Activated naive CD4-positive, alpha-beta T cell treated with anti-CD3 and anti-CD28 coated beads for 36 hours (primary cell): Measurements from ENCODE around the gene AMIGO3. TPM values are rescaled to one million over a fixed set of nuclear protein-coding genes. Genes with fewer than 3 reads are reported as not detected.

Experiments used
- CTCF ChIA-PET: fragments of 350-600 bp; sonication (Branson Sonifier 250); formaldehyde crosslinking; loops from one replicate; lab custom pipeline; 2021; ENCODE audit warnings: antibody characterized with exemption; lab: Charles Lee
- DNase-seq: peaks from one replicate; pipeline ENCODE4 v3.0.0-alpha.2; 2020
- H3K27ac Mint-ChIP-seq: one replicate; pipeline ENCODE4 v1.8.0; 2021; ENCODE audit warnings: mild to moderate bottlenecking, mixed read lengths
- H3K27me3 Mint-ChIP-seq: one replicate; pipeline ENCODE4 v1.8.0; 2021; ENCODE audit warnings: low read depth, mixed read lengths
- H3K36me3 Mint-ChIP-seq: one replicate; pipeline ENCODE4 v1.8.0; 2021; ENCODE audit warnings: low read depth, mixed read lengths
- H3K4me1 Mint-ChIP-seq: one replicate; pipeline ENCODE4 v1.8.0; 2021; ENCODE audit warnings: low read depth, mixed read lengths
- H3K4me3 Mint-ChIP-seq: one replicate; pipeline ENCODE4 v1.8.0; 2021; ENCODE audit warnings: mild to moderate bottlenecking, moderate library complexity, mixed read lengths
- H3K9me3 Mint-ChIP-seq: one replicate; pipeline ENCODE4 v1.8.0; 2021; ENCODE audit warnings: mixed read lengths
- intact Hi-C: fragments of 100-400 bp; cut with micrococcal nuclease; formaldehyde crosslinking; loops from one replicate; pipeline ENCODE4 v1.15.1; 2023
- total RNA-seq, 2 experiments: library from RNA; stranded (reverse); gene quantifications; one replicate each; pipeline ENCODE4 v1.2.3, GENCODE V29; 2021

AMIGO3 gene
- total RNA-seq, 2 experiments from 2014 or later = not detected

DNA sequence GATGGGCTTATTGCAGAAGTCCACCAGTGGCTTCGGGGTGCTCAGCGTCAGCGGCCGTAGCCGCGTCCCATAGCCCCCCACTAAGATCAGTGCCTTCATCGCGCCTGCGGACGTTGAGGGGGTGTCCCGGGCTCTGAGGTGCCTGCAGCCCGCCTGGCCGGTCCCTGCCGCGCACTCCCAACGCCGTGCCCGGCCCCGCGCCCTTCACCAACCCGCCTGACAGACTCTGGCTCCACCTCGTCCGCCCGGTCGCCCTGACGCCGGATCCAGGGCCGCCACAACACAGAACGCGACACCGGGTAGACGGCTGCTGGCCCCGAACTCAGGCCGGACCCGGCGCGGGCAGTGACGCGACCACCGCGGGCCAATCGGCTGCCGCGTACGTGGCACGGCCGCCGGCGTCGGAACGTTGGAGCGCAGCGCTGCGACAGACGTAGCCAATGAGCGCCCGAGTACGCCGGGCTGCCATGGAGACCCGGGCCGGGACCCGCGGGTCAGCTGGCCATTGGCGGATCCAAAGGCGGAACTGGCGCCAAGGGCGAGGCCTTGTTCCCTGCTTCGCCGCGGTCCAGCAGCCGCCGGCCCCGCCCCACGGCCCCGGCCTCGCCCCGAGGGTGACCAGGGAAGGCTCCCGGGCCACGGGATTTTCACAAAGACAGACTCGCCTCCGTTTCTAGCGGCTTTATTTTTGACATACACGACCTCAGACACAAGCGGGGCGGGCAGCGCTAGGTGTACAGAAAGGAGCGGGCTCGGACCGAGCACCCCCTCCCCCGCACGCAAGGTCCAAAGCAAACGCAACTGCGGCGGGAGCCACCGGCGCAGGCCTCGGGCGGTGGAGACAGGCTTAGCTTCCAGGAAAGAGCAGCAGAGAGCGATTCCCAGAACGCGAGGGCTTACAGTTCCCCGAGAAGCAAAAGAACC is 4.4 kb upstream of the AMIGO3 start, which contains the start of gene GMPPB:
Gene GMPPB (minus strand): TSS at position 324 of the 924 bp plus-strand sequence. CDS start 225 bp downstream, at position 99.
- peak; percentile 96 for DNase-seq
- Mint-ChIP-seq H3K4me3 (peak within 1 kb of the TSS; percentile 96), H3K9me3 (no peaks in the 10 kb centered on the region), H3K27ac (peak within 1 kb of the TSS; percentile 95), H3K36me3 (peaks cover 13% of the 10 kb centered on the region), H3K27me3 (no peaks in the 10 kb centered on the region), H3K4me1 (peaks cover 33% of the 10 kb centered on the region)
- CTCF ChIA-PET = interaction anchor here (0.6 to 1.6 kb wide), 2 partner anchors 185 to 539 kb away, joined by 3 read pairs; no protein-coding TSS in a partner anchor
- intact Hi-C loops = loop anchor here (1.0 to 10.0 kb wide), 6 partner anchors 37 to 699 kb away; partner anchors contain the start of genes APEH, IMPDH2, IP6K1 and MST1

DNA sequence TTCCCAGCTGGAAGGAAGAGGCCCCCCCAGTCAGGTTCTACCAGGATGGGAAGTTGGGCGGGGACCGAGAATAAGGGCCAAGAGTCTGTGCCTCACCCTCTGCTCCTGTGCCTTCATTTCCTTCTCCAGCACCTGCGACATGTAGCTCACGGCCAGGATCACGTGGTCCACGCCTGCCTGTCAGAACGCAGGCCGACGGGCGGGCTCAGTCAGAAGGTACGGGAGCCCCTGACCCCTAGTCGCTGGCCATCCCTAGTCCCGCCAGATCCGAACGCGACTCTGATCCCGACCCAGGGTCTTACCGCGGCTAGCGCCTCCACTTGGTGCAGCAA is 3.8 kb upstream of the AMIGO3 start:
- Mint-ChIP-seq H3K27ac (peak overlapping the region; percentile 88), H3K36me3 (peaks cover 11% of the 10 kb centered on the region), H3K4me1 (peaks cover 38% of the 10 kb centered on the region), H3K4me3 (peak overlapping the region; percentile 96), H3K27me3 (no peaks in the 10 kb centered on the region), H3K9me3 (no peaks in the 10 kb centered on the region)
- DNase-seq = peak; percentile 72
- intact Hi-C loops = loop anchor here (5.0 to 10.0 kb wide), 4 partner anchors 36 to 698 kb away; partner anchors contain the start of genes IMPDH2, MST1, NDUFAF3 and RBM5
- CTCF ChIA-PET = interaction anchor here (0.6 to 1.6 kb wide), 2 partner anchors 184 to 538 kb away, joined by 3 read pairs; no protein-coding TSS in a partner anchor

DNA sequence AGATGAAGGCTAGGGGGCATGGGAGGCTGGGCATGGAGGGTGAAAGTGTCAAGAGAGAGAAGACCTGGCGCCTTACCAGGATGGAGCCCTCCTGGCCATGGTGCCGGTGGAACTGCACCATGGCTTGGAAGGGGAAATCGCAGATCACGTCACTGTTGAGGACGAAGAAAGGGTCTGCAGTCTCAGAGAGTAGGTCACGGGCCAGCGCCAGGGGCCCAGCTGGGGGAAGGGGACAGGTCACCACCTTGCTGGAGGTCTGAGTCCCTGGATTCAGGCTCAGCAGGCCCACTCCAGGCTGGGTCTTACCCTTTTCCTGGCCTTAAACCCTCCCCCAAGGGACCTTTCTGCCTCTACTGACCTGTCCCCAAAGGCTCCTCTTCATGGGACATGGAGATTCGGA is 3.4 kb upstream of the AMIGO3 start:
- Mint-ChIP-seq H3K36me3 (peaks cover 10% of the 10 kb centered on the region), H3K27me3 (no peaks in the 10 kb centered on the region), H3K9me3 (no peaks in the 10 kb centered on the region), H3K27ac (peak overlapping the region; percentile 88), H3K4me1 (peaks cover 38% of the 10 kb centered on the region), H3K4me3 (peak overlapping the region; percentile 96)
- intact Hi-C loops = loop anchor here (5.0 to 10.0 kb wide), 4 partner anchors 36 to 698 kb away; partner anchors contain the start of genes IMPDH2, MST1, NDUFAF3 and RBM5
- CTCF ChIA-PET = interaction anchor here (0.6 to 1.6 kb wide), 2 partner anchors 184 to 538 kb away, joined by 3 read pairs; no protein-coding TSS in a partner anchor
- DNase-seq = no peak

DNA sequence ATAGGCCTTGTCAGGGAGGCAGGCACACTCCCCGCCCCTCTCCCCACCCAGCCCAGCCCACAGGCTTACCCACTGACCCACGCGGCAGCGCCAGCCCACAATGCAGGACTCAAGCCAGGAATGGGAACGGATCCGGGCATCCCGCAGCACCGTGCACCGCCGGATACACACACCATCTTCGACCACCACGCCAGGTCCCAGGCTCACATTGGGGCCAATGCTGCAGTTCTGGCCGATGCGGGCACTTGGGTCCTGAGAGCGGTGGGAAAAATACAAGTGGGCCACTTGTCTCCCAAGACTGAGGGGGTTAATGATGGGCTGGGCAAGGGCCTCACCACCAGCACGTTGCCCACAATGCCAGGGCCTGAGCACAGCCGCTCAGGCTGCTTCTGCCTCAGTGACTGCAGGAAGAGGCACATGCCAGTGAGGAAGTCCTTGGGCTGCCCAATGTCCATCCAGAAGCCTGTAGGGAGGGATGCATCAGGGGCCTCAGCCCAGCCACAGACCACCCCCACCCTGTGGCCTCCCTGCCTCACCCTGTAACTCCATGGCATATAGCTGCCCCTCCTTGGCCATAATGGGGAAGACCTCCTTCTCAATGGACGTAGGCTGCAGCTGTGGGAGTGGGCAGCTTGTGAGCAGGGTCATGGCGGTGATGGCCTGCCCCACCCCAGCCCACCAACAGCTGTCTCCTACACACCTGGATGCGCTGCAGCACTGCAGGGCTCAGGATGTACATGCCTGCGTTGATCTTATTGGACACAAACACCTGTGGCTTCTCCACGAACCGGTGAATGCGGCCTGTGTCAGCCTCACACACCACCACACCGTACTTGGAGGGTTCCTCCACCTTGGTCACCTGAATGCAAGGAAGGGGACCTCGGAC is 2.7 kb upstream of the AMIGO3 start:
- DNase-seq = no peak
- no peaks in the 10 kb centered on the region for H3K27me3 Mint-ChIP-seq
- no peak overlapping the region for H3K27ac Mint-ChIP-seq
- CTCF ChIA-PET = interaction anchor here (1.6 kb wide), 1 partner anchor 183 kb away, joined by 3 read pairs; no protein-coding TSS in a partner anchor
- peaks cover 38% of the 10 kb centered on the region for H3K4me1 Mint-ChIP-seq
- no peaks in the 10 kb centered on the region for H3K9me3 Mint-ChIP-seq
- peak overlapping the region; percentile 96 for H3K4me3 Mint-ChIP-seq
- H3K36me3 Mint-ChIP-seq = peaks cover 10% of the 10 kb centered on the region
- intact Hi-C loops = loop anchor here (5.0 to 10.0 kb wide), 4 partner anchors 35 to 697 kb away; partner anchors contain the start of genes IMPDH2, MST1, NDUFAF3 and RBM5

DNA sequence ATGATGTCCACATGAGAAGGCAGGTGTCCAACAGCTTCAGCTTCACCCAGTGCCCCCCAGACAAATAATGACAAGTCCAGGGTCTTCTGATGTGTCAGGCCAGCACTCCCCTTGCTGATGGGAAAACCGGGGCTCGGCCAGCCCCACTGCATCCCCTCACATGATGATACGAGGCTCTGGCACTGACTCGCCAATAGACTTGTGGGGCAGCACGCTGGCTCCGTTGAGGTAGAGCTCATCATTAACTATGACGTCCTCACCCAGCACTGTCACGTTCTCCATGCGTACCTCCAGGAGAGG is 2.1 kb upstream of the AMIGO3 start:
- H3K9me3 Mint-ChIP-seq = no peaks in the 10 kb centered on the region
- no peaks in the 10 kb centered on the region for H3K27me3 Mint-ChIP-seq
- DNase-seq = no peak
- peaks cover 38% of the 10 kb centered on the region for H3K4me1 Mint-ChIP-seq
- peaks cover 10% of the 10 kb centered on the region for H3K36me3 Mint-ChIP-seq
- CTCF ChIA-PET = no interaction called here
- intact Hi-C loops = loop anchor here (5.0 to 10.0 kb wide), 4 partner anchors 34 to 697 kb away; partner anchors contain the start of genes IMPDH2, MST1, NDUFAF3 and RBM5
- H3K27ac Mint-ChIP-seq = no peak overlapping the region
- no peak overlapping the region for H3K4me3 Mint-ChIP-seq

DNA sequence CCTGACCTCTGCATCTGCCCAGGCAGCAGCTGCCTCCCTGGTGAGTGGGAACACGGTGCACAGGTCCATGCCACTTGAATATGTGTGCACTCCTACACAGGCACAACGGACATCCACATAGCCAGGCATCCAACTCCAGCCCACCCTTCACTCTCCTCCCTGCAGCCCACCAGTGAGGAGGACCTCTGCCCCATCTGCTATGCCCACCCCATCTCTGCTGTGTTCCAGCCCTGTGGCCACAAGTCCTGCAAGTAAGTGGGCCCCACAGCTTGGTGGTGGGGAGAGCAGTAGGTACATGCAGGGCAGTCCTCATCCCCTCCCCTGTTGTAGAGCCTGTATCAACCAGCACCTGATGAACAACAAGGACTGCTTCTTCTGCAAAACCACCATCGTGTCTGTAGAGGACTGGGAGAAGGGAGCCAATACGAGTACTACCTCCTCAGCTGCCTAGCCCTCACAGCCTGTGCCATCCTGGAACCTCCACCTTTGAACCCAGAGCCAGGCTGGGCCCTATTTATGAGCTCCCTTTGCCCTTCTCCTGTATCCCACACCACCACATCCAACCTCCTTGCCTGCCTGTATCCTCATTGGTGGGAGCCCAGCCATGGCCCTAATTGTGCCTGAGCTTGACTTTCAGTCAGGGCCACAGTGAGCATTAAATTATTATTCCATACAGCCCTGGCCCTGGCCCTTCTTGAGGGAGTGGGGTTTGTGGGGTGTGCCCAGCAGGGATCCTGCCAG is 1.5 kb upstream of the AMIGO3 start:
- intact Hi-C loops = loop anchor here (5.0 to 10.0 kb wide), 4 partner anchors 34 to 696 kb away; partner anchors contain the start of genes IMPDH2, MST1, NDUFAF3 and RBM5
- peak overlapping the region; percentile 26 for H3K4me3 Mint-ChIP-seq
- H3K4me1 Mint-ChIP-seq = peaks cover 38% of the 10 kb centered on the region
- CTCF ChIA-PET = interaction anchor here (0.6 to 2.0 kb wide), 2 partner anchors 118 to 282 kb away, joined by 3 to 5 read pairs; no protein-coding TSS in a partner anchor
- no peaks in the 10 kb centered on the region for H3K9me3 Mint-ChIP-seq
- no peaks in the 10 kb centered on the region for H3K27me3 Mint-ChIP-seq
- H3K36me3 Mint-ChIP-seq = peaks cover 10% of the 10 kb centered on the region
- no peak for DNase-seq
- H3K27ac Mint-ChIP-seq = peak overlapping the region; percentile 28

DNA sequence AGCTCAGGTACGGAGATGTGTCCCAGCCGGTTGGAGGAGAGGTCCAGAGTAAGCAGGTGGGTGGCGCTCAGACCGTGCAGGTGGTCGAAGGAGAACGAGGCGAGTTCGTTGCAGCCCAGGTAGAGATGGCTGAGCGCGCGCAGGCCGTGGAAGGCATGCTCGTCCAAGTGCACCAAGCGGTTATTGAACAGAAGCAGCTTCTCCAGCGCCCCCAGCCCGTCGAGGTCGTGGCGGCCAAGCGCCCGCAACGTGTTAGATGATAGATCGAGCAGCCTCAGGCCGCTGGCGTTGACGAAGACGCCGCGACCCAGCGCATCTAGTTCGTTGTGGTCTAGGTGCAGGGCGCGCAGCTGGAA is 648 bp downstream of the AMIGO3 start:
- intact Hi-C loops = loop anchor here (1.0 to 2.0 kb wide), 3 partner anchors 67 to 186 kb away; partner anchors contain the start of gene IP6K1
- no peak for DNase-seq
- CTCF ChIA-PET = interaction anchor here (0.5 to 2.5 kb wide), 6 partner anchors 9 to 188 kb away, joined by 3 to 7 read pairs (median 4); no protein-coding TSS in a partner anchor
- H3K4me1 Mint-ChIP-seq = peaks cover 31% of the 10 kb centered on the region
- H3K27me3 Mint-ChIP-seq = no peaks in the 10 kb centered on the region
- peaks cover 8% of the 10 kb centered on the region for H3K36me3 Mint-ChIP-seq
- no peaks in the 10 kb centered on the region for H3K9me3 Mint-ChIP-seq
- no peak overlapping the region for H3K27ac Mint-ChIP-seq
- peak overlapping the region; percentile 76 for H3K4me3 Mint-ChIP-seq

DNA sequence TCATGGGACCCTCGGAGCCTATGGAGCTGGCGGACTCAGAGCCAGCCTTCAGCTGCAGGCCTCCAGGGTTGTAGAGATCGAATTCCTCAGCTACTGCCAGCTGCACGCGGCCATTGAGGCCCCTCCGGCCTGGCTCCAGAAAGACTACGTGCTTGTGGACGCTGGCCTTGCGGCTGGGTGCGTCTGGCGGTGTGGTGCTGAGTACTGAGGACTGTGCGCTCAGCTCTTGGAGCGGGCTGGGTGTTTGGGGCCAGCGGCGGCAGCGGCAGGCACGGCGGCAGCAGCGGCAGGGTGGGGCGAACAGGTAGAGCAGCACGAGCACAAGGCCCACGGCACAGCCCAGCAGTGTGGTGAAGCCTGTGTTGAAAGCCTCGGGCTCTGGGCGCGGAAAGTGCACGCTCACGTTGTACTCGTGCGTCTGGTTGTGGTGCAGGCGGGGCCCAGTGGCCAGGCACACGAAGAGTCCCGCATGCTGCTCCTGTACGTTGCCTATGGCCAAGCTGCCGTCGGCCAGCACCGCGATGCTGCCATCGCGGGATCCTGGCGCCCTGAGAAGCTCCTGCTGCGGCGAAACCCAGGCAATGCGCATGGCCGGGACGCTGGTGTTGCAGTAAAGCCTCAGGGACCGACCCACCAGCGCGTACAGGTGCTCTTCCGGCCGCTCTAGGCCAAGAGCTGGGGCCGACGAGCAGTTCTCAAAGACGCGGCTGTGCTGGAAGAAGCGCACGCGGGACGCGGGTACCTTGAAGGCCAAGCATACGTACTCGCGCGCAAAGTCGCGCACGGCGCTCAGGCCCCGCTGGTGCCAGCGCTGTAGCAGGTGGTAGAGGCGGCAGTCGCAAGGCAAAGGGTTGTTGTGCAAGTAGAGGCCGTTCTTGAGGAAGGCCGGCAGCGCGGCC is 1.3 kb downstream of the AMIGO3 start:
- Mint-ChIP-seq H3K4me3 (peak overlapping the region; percentile 76), H3K4me1 (peaks cover 30% of the 10 kb centered on the region), H3K9me3 (no peaks in the 10 kb centered on the region), H3K27ac (no peak overlapping the region), H3K36me3 (peaks cover 7% of the 10 kb centered on the region), H3K27me3 (no peaks in the 10 kb centered on the region)
- intact Hi-C loops = loop anchor here (2.0 kb wide), 1 partner anchor 187 kb away; no protein-coding TSS in a partner anchor
- CTCF ChIA-PET = interaction anchor here (0.5 to 2.5 kb wide), 4 partner anchors 64 to 188 kb away, joined by 3 to 7 read pairs (median 4); no protein-coding TSS in a partner anchor
- DNase-seq = no peak

DNA sequence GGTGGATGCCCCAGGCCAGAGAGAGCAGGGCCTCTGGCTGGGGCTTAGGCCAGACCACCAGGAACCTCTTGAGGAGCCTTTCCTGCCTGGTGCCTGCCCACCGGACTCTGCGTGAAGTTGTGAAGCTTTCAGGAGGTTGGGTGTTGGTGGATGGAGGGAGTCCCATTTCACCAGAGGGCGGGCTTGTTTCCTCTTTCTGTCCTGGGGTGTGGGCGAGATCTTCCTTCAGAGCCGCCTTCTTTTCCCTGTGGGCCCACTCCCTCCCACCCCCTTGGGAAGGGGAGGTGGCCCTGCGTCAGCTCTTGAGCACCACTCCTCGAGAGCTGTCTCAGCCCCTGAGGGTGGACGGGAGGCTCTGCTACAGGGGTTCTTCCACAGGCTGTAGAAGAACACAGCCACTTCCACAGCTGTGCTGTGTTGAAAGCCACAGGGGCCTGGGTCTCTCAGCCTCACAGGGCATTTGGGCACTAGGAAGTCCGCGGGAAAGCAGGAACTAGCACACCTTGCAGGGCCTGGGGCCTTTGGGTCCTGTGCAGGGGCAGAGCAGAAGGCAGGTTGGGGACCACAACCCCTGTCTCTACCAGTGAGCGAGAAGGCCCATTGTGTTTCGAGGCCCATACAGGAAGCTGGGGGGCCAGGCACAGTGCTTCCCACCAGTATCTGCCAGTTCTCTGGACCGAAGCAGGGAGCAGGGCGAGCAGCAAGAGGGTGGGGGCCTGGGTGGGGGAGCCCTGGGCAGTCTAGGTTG is 2.1 kb downstream of the AMIGO3 start:
- Mint-ChIP-seq H3K27me3 (no peaks in the 10 kb centered on the region), H3K9me3 (no peaks in the 10 kb centered on the region), H3K4me3 (no peak overlapping the region), H3K4me1 (peaks cover 23% of the 10 kb centered on the region), H3K36me3 (peaks cover 3% of the 10 kb centered on the region), H3K27ac (no peak overlapping the region)
- no peak for DNase-seq
- intact Hi-C loops = no loop called here
- CTCF ChIA-PET = no interaction called here

DNA sequence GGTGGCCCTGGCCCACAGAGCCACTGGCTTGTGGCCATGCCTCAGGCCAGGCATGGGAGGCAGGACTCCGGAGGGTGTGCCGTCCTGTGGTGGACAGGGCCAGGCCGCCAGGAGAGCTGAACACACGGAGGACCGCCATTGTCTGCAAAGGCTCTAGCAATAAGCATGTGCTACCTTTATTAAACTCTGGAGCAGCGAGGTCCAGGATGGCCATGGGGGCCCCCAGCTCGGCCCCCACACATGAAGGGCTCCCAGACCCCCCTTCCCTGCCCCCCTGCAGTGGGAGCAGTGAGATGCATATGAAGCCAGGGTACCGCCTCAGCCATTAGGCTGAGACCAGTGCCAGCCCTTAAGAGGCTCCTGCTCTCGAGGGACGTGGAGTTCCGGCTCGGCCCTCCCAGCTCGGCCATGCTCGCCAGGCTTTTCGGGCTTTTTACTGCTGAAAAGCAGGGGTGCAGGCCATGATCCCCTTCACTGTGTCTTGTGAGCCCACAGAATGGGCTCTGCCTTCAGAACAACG is 2.7 kb downstream of the AMIGO3 start:
- H3K36me3 Mint-ChIP-seq = no peaks in the 10 kb centered on the region
- no peaks in the 10 kb centered on the region for H3K9me3 Mint-ChIP-seq
- intact Hi-C loops = no loop called here
- peaks cover 21% of the 10 kb centered on the region for H3K4me1 Mint-ChIP-seq
- CTCF ChIA-PET = no interaction called here
- no peak for DNase-seq
- H3K27me3 Mint-ChIP-seq = no peaks in the 10 kb centered on the region
- no peak overlapping the region for H3K27ac Mint-ChIP-seq
- H3K4me3 Mint-ChIP-seq = no peak overlapping the region
